Loucy (cell line): ENCODE measurements around the gene FOSB.
A peak's percentile ranks its signal among the peaks of the same experiment; 100 is the strongest.

Experiments
- H2AFZ ChIP-seq: fragments of 200-600 bp; sonication (generic); 2 replicates; pipeline ENCODE4 v1.6.0; 2016; ENCODE audit warnings: antibody characterized with exemption, mild to moderate bottlenecking, low read length, moderate library complexity
- H3F3A ChIP-seq: fragments of 200-600 bp; 2 replicates; pipeline ENCODE4 v1.6.0; 2016; ENCODE audit warnings: antibody characterized with exemption, low read depth, mild to moderate bottlenecking
- H3K27me3 ChIP-seq: fragments of 200-600 bp; sonication (generic); 2 replicates; pipeline ENCODE4 v1.6.1; 2014; ENCODE audit warnings: low read length, mild to moderate bottlenecking; ENCODE audit not compliant: insufficient read depth, poor library complexity, severe bottlenecking
- H3K36me3 ChIP-seq: fragments of 200-600 bp; sonication (generic); 2 replicates; pipeline ENCODE4 v1.6.1; 2016; ENCODE audit warnings: low read length; ENCODE audit not compliant: insufficient read depth
- H3K4me1 ChIP-seq: fragments of 200-600 bp; sonication (generic); 2 replicates; pipeline ENCODE4 v1.5.1; 2014; ENCODE audit warnings: low read length, mild to moderate bottlenecking; ENCODE audit not compliant: insufficient read depth, poor library complexity, severe bottlenecking
- H3K4me2 ChIP-seq: fragments of 200-600 bp; sonication (generic); 2 replicates; pipeline ENCODE4 v1.6.0; 2014; ENCODE audit warnings: antibody characterized with exemption, low read length, low read depth, mild to moderate bottlenecking; ENCODE audit not compliant: poor library complexity, severe bottlenecking
- H3K4me3 ChIP-seq: fragments of 200-600 bp; sonication (generic); 2 replicates; pipeline ENCODE4 v1.5.1; 2014; ENCODE audit warnings: low read length, mild to moderate bottlenecking, mixed read lengths; ENCODE audit not compliant: poor library complexity, severe bottlenecking
- H3K79me2 ChIP-seq: fragments of 200-600 bp; sonication (generic); 2 replicates; pipeline ENCODE4 v1.6.1; 2014; ENCODE audit warnings: low read length; ENCODE audit not compliant: insufficient read depth
- H3K9ac ChIP-seq: fragments of 200-600 bp; sonication (generic); 2 replicates; pipeline ENCODE4 v1.6.0; 2014; ENCODE audit warnings: mild to moderate bottlenecking, low read depth, low read length, moderate library complexity; ENCODE audit not compliant: poor library complexity, severe bottlenecking
- H3K9me2 ChIP-seq: fragments of 200-600 bp; sonication (generic); replicated peaks from 2 replicates; pipeline ENCODE4 v1.6.1; 2016; ENCODE audit warnings: low read depth, low read length, mixed read lengths
- H3K9me3 ChIP-seq: fragments of 200-600 bp; sonication (generic); 2 replicates; pipeline ENCODE4 v1.6.1; 2014; ENCODE audit warnings: mild to moderate bottlenecking, antibody characterized with exemption, low read length, low read depth; ENCODE audit not compliant: insufficient read depth
- H4K20me1 ChIP-seq: fragments of 200-600 bp; sonication (generic); 2 replicates; pipeline ENCODE4 v1.6.0; 2014; ENCODE audit warnings: antibody characterized with exemption, low read length, mild to moderate bottlenecking; ENCODE audit not compliant: insufficient read depth, poor library complexity, severe bottlenecking
- EZH2phosphoT487 ChIP-seq: fragments of 200-600 bp; IDR thresholded peaks from 2 replicates; pipeline ENCODE4 v1.6.1; 2018; ENCODE audit warnings: antibody characterized with exemption, mild to moderate bottlenecking, moderate library complexity, borderline replicate concordance
- TF ChIP-seq, protein P1 (sequence below): fragments of 200-600 bp; sonication (generic); conservative IDR thresholded peaks from 2 replicates; pipeline ENCODE4 v1.5.1; 2014; ENCODE audit warnings: mild to moderate bottlenecking, antibody characterized with exemption, low read length

The FOSB gene

DNA sequence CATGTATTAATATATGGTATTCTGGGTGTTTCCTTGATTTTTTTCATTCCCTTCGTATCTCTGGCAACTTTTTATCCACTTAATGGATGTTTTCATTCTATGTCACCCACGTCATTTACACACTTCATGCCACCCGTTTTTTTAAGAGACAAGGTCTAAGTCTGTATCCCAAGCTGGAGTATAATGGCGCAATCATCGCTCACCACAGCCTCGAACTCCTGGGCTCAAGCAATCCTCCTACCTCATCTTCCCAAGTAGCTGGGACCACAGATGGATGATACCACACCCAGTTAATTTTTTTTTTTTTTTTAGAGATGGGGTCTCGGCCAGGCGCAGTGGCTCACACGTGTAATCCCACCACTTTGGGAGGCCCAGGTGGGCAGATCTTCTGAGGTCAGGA is 36.1 kb downstream of the FOSB start:
- no peaks in the 10 kb centered on the region for H3K9me2 ChIP-seq
- peaks cover 20% of the 10 kb centered on the region for H3K79me2 ChIP-seq
- H3K9me3 ChIP-seq = no peaks in the 10 kb centered on the region
- H3F3A ChIP-seq = no peaks in the 10 kb centered on the region
- H3K36me3 ChIP-seq = 0 out of 2 replicates have a peak, but pooled peaks cover 4% of the 10 kb centered on the region
- H4K20me1 ChIP-seq = peaks cover 13% of the 10 kb centered on the region
- no peak overlapping the region for H3K4me2 ChIP-seq
- peaks cover 13% of the 10 kb centered on the region for H3K27me3 ChIP-seq
- H2AFZ ChIP-seq = no peak overlapping the region
- no peak overlapping the region for H3K4me3 ChIP-seq
- peaks cover 13% of the 10 kb centered on the region for H3K4me1 ChIP-seq
- TF ChIP-seq EZH2phosphoT487 = no peak
- TF ChIP-seq, protein P1, sequence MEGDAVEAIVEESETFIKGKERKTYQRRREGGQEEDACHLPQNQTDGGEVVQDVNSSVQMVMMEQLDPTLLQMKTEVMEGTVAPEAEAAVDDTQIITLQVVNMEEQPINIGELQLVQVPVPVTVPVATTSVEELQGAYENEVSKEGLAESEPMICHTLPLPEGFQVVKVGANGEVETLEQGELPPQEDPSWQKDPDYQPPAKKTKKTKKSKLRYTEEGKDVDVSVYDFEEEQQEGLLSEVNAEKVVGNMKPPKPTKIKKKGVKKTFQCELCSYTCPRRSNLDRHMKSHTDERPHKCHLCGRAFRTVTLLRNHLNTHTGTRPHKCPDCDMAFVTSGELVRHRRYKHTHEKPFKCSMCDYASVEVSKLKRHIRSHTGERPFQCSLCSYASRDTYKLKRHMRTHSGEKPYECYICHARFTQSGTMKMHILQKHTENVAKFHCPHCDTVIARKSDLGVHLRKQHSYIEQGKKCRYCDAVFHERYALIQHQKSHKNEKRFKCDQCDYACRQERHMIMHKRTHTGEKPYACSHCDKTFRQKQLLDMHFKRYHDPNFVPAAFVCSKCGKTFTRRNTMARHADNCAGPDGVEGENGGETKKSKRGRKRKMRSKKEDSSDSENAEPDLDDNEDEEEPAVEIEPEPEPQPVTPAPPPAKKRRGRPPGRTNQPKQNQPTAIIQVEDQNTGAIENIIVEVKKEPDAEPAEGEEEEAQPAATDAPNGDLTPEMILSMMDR = no peak
- no peak overlapping the region for H3K9ac ChIP-seq

DNA sequence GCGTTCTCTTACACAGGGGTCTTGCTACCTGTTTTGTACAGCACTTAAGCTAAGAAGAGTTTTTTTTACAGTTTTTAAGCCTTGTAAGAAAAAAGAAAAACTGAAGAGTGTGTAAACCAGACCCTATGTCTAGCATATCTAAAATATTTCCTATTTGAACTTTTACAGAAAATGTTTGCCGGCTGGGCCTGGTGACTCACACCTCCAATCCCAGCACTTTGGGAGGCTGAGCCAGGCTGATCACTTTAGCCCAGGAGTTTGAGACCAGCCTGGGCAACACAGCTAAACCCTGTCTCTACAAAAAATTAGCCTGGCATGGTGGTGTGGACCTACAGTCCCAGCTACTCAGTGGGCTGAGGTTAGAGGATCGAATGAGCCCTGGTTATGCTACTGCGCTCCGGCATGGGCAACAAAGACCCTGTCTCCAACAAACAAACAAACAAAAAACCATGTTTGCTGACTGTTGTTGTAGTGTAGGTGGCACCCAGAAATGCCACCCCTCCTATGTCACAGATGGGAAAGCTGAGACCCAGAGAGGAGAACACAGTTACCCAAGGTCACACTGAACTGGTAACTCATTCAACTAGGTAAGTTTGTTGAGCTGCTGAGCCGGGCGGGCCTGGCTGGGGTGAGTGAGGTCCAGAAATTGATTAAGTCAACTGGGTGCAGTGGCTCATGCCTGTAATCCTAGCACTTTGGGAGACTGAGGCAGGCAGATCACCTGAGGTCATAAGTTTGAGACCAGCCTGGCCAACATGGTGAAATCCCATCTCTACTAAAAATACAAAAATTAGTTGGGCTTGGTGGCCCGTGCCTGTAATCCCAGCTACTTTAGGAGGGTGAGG is 37.6 kb downstream of the FOSB start:
- Histone ChIP-seq H3K4me3 (peak overlapping the region; percentile 99), H3K4me2 (peak overlapping the region; percentile 88), H3K9me3 (no peaks in the 10 kb centered on the region), H3K4me1 (peaks cover 18% of the 10 kb centered on the region), H2AFZ (no peak overlapping the region), H3K36me3 (0 out of 2 replicates have a peak, but pooled peaks cover 4% of the 10 kb centered on the region), H4K20me1 (peaks cover 24% of the 10 kb centered on the region), H3K79me2 (peaks cover 35% of the 10 kb centered on the region), H3K9me2 (no peaks in the 10 kb centered on the region), H3F3A (no peaks in the 10 kb centered on the region), H3K27me3 (peaks cover 13% of the 10 kb centered on the region), H3K9ac (peak overlapping the region; percentile 100)
- TF ChIP-seq EZH2phosphoT487 = no peak
- TF ChIP-seq, protein P1 = no peak

DNA sequence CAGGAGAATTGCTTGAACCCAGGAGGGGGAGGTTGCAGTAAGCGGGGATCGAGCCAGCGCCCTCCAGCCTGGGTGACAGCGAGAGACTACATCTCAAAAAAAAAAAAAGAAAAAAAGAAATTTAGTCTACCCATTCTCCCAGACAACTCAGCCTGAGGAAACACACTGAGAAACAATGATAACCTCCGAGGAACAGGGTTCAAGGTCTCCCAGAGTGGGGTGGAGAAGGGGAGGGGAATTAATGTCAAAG is 38.1 kb downstream of the FOSB start:
- H3K4me2 ChIP-seq = peak overlapping the region; percentile 88
- H3K27me3 ChIP-seq = peaks cover 13% of the 10 kb centered on the region
- peak overlapping the region; percentile 100 for H3K9ac ChIP-seq
- H3F3A ChIP-seq = no peaks in the 10 kb centered on the region
- no peaks in the 10 kb centered on the region for H3K9me2 ChIP-seq
- peaks cover 40% of the 10 kb centered on the region for H3K79me2 ChIP-seq
- 0 out of 2 replicates have a peak, but pooled peaks cover 4% of the 10 kb centered on the region for H3K36me3 ChIP-seq
- H3K4me1 ChIP-seq = peaks cover 23% of the 10 kb centered on the region
- TF ChIP-seq EZH2phosphoT487 = no peak
- TF ChIP-seq, protein P1 = no peak
- H2AFZ ChIP-seq = peak overlapping the region; percentile 73; the same call in 1 of the 2 replicates
- no peaks in the 10 kb centered on the region for H3K9me3 ChIP-seq
- peak overlapping the region; percentile 99 for H3K4me3 ChIP-seq
- H4K20me1 ChIP-seq = peaks cover 29% of the 10 kb centered on the region
